22Rv1 (cell line): ENCODE measurements around the gene PDLIM5.

Source experiments
- H3K27ac ChIP-seq: fragments of 450-650 bp; 2 replicates; pipeline ENCODE4 v1.5.1; 2017
- ZFX ChIP-seq: fragments of 450-650 bp; IDR thresholded peaks from 2 replicates; pipeline ENCODE4 v1.6.1; 2017; ENCODE audit warnings: antibody characterized with exemption, borderline replicate concordance
- TF ChIP-seq, protein P1 (sequence below): fragments of 450-650 bp; IDR thresholded peaks from 2 replicates; pipeline ENCODE4 v1.5.1; 2017; ENCODE audit warnings: mild to moderate bottlenecking

The PDLIM5 gene

DNA sequence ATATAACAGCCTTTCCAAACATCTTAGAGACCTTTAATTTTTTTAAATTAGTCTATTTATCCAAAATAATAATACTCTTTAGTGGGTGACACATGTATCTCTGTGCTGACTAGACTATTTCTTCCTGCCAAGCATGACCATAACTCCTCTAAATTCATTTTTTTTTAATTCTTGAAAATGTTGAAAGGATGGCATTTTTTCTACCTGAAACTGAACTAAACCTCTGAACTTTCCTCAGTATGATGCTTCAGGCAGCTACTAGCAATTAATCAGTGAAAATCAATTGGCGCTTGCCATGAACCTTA is 42.4 kb upstream of the PDLIM5 start:
- TF ChIP-seq, protein P1, sequence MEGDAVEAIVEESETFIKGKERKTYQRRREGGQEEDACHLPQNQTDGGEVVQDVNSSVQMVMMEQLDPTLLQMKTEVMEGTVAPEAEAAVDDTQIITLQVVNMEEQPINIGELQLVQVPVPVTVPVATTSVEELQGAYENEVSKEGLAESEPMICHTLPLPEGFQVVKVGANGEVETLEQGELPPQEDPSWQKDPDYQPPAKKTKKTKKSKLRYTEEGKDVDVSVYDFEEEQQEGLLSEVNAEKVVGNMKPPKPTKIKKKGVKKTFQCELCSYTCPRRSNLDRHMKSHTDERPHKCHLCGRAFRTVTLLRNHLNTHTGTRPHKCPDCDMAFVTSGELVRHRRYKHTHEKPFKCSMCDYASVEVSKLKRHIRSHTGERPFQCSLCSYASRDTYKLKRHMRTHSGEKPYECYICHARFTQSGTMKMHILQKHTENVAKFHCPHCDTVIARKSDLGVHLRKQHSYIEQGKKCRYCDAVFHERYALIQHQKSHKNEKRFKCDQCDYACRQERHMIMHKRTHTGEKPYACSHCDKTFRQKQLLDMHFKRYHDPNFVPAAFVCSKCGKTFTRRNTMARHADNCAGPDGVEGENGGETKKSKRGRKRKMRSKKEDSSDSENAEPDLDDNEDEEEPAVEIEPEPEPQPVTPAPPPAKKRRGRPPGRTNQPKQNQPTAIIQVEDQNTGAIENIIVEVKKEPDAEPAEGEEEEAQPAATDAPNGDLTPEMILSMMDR, result no peak
- TF ChIP-seq ZFX, result no peak
- no peak overlapping the region for H3K27ac ChIP-seq

DNA sequence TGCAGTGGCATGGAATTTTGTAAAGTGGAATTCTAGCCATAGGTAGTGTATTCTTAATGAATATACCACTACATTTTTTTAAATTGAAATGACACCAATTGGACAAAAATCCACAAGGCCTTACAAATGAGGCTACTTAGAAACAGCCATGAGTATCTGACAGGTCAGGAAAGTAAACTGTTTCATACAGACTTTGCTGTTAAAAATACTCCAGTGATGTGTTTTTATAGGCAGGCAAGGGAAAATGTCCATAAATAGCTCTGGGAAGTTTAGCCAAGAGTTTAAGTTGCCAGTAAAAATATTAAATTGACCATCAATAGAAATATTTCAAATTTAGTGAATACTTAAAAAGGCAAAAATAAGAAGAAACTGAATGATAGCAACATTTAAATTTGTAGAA is 41.8 kb upstream of the PDLIM5 start:
- TF ChIP-seq ZFX, result no peak
- TF ChIP-seq, protein P1, result no peak
- no peak overlapping the region for H3K27ac ChIP-seq

DNA sequence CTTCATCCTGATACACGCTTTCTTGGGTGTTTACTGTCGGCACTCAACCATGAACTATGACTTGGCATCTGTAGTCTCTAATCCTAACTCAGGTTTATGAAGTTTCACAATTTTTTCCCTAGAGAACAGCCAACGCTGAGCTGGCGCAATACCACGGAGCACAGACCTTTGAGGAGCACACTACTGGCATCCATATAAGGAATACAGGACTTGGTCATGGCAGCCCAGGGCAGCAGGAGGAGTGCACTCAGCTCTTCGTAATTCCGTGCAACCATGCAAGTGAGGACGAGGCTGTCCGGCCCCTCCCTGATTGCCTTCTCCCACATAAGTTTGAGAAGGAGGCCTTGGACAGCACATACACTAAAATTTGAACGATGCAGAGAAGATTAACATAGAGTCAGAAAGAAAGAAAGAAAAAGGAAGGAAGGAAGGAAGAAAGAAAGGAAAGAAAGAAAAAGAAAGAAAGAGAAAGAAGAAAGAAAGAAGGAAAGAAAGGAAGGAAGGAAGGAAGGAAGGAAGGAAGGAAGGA is 41.0 kb upstream of the PDLIM5 start:
- TF ChIP-seq, protein P1, result no peak
- no peak for TF ChIP-seq ZFX
- H3K27ac ChIP-seq, result no peak overlapping the region

DNA sequence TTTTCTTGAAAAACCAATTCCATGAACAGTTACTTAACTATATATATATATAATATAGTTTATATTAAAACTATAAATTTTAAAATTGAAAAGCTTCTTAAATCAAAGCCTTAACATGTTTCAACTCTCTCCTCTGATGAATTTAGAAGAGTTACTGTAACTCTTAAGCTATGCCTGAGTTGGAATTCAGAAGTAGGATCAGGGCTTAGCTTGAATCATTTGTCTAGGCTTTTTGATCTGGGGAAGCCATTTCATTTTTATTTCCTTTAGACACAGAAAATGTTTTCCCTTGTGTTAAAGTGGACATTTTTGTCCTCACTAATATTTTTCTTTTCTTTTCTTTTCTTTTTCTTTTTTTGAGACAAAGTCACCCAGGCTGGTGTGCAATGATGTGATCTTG is 40.4 kb upstream of the PDLIM5 start:
- H3K27ac ChIP-seq, result no peak overlapping the region
- TF ChIP-seq ZFX, result no peak
- TF ChIP-seq, protein P1, result no peak

DNA sequence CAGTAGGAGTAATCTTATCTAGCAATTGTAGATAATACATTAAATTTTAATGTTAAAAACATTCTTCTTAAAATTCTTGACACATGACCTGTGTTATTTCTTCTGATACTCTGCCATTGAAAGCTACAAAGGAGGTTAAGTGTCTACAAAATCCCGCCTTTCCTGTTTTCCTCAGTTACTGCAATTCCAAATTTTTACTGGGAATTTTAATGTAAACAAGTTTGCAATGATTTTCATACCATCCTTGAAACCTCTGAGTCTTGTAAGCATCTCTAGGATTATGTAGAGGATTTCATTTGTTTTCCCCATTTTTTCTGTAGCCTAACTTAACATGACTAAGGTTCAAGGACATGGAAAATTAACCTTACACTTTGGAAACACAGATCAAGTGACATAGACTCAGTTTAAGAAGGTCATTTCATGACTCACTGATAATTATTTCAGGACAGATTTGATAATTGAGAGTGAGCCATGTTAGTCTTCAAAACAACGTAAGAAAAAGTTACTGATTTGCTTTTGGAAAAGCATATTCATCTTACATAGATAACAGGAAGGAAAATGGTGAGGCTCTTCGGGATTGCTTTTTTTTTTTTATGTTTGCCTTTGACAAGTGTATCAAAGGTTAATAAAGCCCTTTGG is 39.6 kb upstream of the PDLIM5 start:
- TF ChIP-seq, protein P1, result no peak
- TF ChIP-seq ZFX, result no peak
- no peak overlapping the region for H3K27ac ChIP-seq

DNA sequence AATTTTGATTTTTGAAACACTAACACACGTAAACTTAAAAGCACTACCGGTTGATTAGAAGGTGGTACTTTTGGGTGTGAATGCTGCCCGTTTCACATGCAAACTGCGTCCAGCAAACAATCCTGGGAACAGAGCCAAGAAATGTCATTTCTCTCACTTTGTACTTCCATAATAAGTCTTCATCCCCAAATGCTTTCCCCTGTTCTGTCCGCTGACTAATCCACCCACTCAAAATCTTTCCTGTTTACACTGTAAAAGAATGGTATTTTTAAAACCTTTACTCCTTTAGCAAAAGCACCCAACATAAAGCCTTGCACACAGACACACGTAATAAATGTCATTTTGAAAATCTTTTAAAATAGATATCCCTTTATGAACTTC is 39.1 kb upstream of the PDLIM5 start:
- no peak overlapping the region for H3K27ac ChIP-seq
- TF ChIP-seq, protein P1, result no peak
- no peak for TF ChIP-seq ZFX

DNA sequence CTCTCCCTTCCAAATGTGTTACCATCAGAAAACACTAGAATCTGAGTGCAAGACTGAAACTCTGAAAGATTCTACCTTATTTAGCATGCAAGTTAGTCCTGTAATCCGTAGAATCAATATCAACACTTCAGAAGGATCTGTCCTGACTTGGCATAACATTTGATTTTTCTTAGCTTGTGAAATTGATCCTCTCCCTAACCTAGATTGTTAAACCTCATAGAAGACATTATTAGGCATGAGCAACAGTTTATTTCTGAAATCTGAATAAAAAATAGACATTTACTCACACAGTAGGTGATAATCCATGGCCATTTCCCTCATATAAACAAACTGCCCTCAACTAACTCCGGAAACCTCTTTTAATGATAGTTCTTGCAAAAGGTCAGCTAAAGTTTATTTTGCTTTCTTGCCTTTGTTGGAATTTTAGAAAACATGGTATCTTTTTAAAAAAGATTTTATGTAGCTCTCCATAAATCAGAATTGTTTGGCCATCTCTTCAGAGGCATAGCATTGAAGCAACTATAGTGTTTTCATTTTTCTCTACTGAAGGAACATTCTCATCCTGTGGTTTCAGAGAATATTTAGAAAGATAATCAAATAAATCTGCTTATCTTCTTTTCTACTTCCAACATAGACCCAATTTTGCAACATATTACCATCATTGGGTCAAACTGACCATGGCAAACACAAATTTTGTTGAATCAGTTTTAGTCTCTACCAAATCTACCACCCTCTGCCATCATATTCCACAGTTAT is 38.5 kb upstream of the PDLIM5 start:
- no peak overlapping the region for H3K27ac ChIP-seq
- TF ChIP-seq, protein P1, result no peak
- no peak for TF ChIP-seq ZFX
